ENCODE data around the gene TMEM176B. TPM values are rescaled to one million over a fixed set of nuclear protein-coding genes. Genes with fewer than 3 reads are reported as not detected.
"Not testable (repeated sequence)": the region's sequence is repeated elsewhere in the genome, so short reads cannot be mapped to it uniquely, and the experiment has no call there.

TMEM176B gene
- total RNA-seq, 3 donors from 2014 or later = 210 to 401 (median 338) TPM

DNA sequence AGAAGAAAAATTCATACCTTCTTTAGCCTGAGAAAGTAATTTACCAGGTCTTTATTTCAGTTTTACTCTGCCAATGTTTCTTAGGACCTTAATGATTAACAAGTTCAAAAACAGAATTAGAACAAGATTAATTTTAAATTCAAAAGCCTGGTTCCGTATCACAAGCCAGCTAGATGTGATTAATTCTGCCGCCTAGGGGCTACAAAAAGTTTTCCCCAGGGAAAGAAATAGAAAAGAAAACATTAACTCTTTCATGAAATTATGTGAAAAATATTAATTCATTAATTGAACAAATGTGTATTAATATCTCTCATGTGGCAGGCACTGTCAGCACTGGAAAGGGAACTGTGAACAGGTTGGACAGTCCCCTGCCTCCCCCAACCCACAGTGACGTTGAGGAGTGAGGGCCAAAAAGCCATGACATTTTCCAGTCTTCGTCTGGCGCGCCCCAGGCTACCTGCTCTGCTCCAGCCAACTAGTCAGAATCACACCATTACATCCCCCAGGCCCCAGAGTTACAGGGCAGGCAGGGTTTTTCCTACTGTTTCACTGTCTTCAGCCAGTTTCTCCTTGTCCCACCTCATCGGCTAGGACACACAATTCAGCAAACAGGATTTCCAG, 20.5 kb upstream of the TMEM176B start:
- Histone ChIP-seq H3K4me3 (no peak overlapping the region), H3K9me3 (no peaks in the 10 kb centered on the region), H3K4me1 (ENCODE audit: low read depth) (peaks cover 5% of the 10 kb centered on the region), H3K36me3 (ENCODE audit: low read depth) (no peaks in the 10 kb centered on the region)
- no peak for TF ChIP-seq CTCF (IDR thresholded peaks at IDR 0.05)
- intact Hi-C loops (cut with DNase I, micrococcal nuclease) = no loop called here
- DNase-seq = no peak
- ATAC-seq = no peak

GRCh38 chr7:150820148-150820547, 20.0 kb upstream of the TMEM176B start:
- Histone ChIP-seq H3K4me3 (no peak overlapping the region), H3K36me3 (ENCODE audit: low read depth) (no peaks in the 10 kb centered on the region), H3K9me3 (no peaks in the 10 kb centered on the region), H3K4me1 (ENCODE audit: low read depth) (no peaks in the 10 kb centered on the region)
- TF ChIP-seq CTCF (IDR thresholded peaks at IDR 0.05) = no peak
- DNase-seq (no peak), ATAC-seq (no peak)
- intact Hi-C loops (cut with DNase I, micrococcal nuclease) = no loop called here

DNA sequence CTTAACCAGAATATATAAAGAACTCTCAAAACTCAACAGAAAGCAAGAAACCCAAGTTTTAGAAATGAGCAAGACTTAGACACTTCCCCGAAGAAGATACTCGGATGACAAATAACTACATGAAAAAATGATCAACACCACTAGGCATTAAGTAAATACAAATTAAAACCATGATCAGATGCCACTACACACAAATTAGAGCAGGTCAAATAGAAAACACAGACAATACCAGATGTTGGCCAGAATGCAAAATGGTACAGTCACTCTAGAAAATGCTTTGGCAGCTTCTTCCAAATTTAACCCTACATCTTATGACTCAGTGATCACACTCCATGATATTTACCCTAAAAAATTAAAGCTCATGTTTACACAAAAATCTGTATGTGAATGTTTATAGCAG, 18.8 kb upstream of the TMEM176B start:
- no peaks in the 10 kb centered on the region for H3K36me3 ChIP-seq (ENCODE audit: low read depth)
- no peak for ATAC-seq
- no peaks in the 10 kb centered on the region for H3K9me3 ChIP-seq
- no peak for TF ChIP-seq CTCF (IDR thresholded peaks at IDR 0.05)
- H3K4me1 ChIP-seq (ENCODE audit: low read depth) = no peaks in the 10 kb centered on the region
- no peak for DNase-seq
- intact Hi-C loops (cut with DNase I, micrococcal nuclease) = no loop called here
- no peak overlapping the region for H3K4me3 ChIP-seq

- intact Hi-C loops (cut with DNase I, micrococcal nuclease) = no loop called here
- ATAC-seq = peak; percentile 74
- Histone ChIP-seq H3K9me3 (peaks cover 8% of the 10 kb centered on the region), H3K4me1 (ENCODE audit: low read depth) (no peaks in the 10 kb centered on the region), H3K36me3 (ENCODE audit: low read depth) (no peaks in the 10 kb centered on the region), H3K4me3 (no peak overlapping the region)
- TF ChIP-seq CTCF (IDR thresholded peaks at IDR 0.05) = no peak
- DNase-seq = no peak
Measured at GRCh38 chr7:150814328-150815001, 14.3 kb upstream of the TMEM176B start.

- H3K9me3 ChIP-seq = peaks cover 16% of the 10 kb centered on the region
- H3K4me3 ChIP-seq; intact Hi-C loops (cut with DNase I, micrococcal nuclease); H3K4me1 ChIP-seq (ENCODE audit: low read depth); H3K36me3 ChIP-seq (ENCODE audit: low read depth): not testable (repeated sequence)
- ATAC-seq (peak; percentile 52), DNase-seq (peak; percentile 77 to 82 (median 79))
Measured at GRCh38 chr7:150807616-150808438, 7.7 kb upstream of the TMEM176B start.

DNA sequence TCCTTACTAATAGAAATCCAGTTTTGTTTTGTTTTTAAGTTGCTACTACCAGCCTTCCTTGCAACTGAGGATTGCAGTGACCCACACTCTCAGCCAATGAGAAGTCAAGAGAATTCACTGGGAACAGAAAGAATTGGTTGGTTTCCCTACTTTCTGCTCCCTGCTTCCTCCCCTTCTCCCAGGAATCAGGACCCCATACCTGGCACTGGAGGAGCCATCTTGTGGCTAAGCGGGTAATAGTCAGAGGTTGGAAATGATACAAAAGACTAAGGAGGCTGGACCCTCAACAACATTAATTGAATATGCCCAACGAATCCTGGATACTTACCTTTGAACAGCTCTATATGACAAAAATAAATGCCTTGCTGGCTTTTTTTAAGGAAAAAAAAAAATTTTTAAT, 6.7 kb upstream of the TMEM176B start:
- intact Hi-C loops (cut with DNase I, micrococcal nuclease) = no loop called here
- Histone ChIP-seq H3K36me3 (ENCODE audit: low read depth) (no peaks in the 10 kb centered on the region), H3K4me3 (no peak overlapping the region), H3K9me3 (peaks cover 13% of the 10 kb centered on the region), H3K4me1 (ENCODE audit: low read depth) (peaks cover 10% of the 10 kb centered on the region)
- TF ChIP-seq CTCF (IDR thresholded peaks at IDR 0.05) = no peak
- DNase-seq (no peak), ATAC-seq (no peak)

All from mucosa of descending colon (tissue), 3 donors.